Stimulated activated CD8-positive, alpha-beta memory T cell treated with anti-CD3 and anti-CD28 coated beads, Interleukin-7, amount 100 ng/mL, for 4 hours (primary cell): ENCODE data around the gene PSME1.

Experiments used
- DNase-seq, 2 donors: peaks; one replicate each; pipeline ENCODE4 v3.0.0-alpha.2; 2020; ENCODE audit warnings: low read depth in 2 of 2

Gene PSME1

DNA sequence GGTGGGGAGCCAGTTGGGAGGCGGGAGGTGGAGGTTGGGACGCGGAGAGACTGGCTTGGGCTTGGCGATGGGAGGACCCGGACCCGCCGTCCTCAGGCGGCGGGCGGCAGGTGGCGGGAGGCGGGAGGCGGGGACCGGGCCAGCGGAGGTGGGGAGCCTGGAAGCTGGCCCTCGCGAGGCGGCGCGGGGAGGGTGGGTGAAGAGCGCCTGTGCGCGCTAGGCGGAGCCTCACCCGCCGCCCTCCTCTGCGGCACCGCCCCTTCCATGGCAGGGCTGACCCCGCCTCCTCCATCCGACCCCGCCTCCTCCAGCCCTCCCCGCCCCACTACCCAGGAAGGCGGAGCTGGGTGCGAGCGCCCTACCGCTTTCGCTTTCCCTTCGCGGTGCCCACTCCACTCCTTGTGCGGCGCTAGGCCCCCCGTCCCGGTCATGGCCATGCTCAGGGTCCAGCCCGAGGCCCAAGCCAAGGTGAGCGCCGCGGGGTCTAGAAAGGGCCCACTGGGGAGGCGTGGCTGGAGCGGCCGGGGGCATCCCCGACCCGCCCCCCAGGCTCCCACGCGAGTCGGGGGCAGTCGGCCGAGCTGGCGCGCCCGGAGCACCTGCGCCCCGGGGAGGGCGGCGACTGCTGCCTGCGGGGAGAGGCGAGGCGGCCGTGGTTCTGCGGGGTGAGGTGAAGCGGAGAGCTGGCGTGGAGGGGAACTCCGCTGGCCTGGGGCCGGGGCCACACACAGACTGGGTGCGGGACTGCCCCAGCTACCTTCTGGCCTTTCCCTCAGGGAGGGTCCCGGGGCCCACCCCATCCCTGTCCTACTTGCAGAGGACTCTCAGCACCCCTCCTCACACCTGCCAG, at the start of gene PSME1:
PSME1 (plus strand) TSS at position 361 of the 850 bp plus-strand sequence; CDS start at position 430, 69 bp downstream.
- DNase-seq, result peak; percentile 86 to 89

DNA sequence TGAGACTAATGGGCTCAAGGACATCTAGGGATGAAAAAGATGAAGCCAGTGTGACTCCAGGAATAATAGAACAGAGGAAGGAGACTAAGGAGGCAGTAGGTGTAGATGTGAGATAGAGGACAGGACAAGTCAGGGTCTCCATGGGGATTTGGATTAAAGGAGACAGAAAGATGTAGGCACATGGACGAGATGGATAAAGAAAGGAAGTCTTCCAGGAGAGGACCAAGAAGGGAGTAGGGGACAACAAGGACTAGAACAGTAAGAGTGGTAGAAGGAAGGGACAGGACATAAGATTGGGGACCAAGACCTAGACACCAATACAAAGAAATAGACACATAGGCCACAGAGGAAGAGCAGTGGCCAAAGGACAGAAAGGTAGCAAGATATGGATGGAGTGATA, 49.0 kb upstream of the PSME1 start:
- DNase-seq, result no peak

DNA sequence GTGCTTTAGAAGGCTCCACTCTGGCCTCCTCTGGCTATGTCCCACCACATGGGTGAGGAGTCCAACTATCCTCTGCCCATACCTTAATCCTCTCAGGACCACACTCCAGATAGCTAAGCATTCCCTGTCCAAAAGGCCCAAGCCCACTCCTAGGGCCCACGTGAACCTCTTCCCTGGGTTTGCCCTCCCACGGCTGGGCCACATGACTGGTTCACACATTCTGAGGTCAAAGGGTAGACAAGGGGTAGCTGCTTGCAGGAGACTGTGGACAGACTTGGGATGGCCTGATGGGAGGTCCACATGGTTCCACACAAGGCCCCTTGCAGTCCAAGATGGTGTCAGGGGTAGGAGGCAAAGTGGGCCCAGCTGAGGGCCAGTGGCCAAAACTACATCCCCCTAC, 47.9 kb upstream of the PSME1 start:
- DNase-seq, result no peak

DNA sequence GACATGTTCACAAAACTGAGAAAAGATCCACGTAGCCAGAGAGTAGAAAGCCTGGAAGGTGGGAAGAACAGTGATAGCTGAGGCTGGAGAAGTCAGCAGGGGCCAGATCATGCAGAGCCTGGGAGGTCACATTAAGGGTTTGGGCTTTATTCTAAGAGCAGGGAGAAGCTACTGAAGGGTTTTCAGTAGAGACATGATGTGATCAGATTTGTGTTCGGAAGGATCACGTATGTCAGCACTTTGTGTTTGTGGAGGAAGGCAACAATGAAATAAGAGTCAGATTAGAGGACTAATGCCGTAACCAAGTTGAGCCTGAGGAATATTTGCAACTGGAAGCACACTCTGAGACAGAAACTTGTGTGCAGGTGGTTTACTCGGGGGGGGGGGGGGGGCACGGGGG, 46.1 kb upstream of the PSME1 start:
- DNase-seq, result no peak

DNA sequence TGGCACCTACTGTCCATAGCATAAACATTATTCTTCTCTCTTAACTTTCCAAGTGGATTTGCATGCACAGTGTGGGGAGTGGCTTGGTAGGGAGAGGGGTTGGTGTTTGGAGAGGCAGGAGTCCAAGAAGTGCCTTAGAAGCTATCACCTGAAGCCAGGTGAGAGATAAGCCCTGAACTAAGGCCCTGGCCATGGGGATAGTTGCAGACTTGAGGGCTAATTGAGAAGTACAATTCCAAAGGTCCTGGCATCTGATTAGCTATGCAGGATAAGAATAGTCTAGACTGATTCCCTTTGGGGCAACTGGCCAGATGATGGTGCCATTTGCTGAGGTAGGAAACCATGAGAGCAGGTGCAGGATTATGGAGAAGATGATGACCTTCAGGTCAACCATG, 43.9 kb upstream of the PSME1 start:
- DNase-seq, result no peak

DNA sequence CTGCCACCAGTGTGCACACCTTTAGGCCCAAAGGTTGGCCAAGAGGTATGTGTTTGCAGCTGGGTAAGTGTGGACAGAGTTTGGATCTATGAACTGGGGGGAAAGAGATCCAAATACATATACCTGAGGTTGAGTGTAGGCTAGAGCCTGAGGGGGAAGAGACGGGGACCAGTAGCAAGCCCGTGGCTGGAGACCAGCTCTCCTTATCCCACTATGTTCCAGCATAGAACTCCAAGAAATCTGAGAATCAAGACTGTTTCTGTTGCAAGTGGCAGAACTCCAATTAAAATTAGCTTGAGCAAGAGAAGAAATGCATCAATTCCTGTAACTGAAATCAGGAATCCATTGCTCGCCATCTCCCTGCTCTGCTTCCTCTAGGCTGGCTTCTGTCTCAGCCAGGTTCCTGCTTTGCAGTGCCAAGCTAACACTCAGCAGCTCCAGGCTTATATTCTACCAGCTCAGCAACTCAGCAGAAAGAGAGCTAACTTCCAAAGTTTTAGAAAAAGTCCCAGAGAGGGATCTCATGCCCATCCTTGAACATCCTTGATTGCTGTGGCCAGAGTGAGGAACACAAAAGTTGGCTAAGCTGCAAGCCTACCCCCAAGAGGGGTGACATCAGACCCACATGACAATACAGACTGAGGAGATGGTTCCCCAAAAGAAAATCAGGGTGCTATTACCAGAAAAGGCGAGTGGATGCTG, 43.3 kb upstream of the PSME1 start:
- no peak for DNase-seq

DNA sequence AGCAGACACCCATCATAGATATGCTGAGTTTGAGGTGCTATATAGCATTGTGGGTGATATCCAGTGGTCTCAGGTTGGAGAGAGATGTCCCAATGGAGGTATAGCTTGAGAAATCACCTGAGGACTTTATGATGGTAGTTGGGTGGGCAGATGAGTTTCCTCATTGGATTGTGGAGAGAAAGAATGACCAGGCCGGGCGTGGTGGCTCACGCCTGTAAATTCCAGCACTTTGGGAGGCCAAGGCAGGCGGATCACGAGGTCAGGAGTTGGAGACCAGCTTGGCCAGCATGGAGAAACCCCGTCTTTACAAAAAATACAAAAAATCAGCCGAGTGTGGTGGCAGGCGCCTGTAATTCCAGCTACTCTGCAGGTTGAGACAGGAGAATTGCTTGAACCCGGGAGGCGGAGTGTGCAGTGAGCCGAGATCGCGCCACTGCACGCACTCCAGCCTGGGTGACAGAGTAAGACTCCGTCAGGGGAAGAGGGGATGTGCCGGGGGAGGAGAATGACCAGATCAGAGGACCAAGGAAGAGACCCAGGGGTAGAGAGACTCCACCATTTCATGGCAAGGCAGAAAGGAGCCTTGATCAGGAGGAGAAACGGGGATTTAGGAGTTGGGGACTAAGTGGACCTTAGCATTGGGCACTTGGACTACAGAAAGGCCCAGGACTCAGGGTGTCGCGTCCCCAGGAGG, 42.6 kb upstream of the PSME1 start:
- DNase-seq, result no peak

DNA sequence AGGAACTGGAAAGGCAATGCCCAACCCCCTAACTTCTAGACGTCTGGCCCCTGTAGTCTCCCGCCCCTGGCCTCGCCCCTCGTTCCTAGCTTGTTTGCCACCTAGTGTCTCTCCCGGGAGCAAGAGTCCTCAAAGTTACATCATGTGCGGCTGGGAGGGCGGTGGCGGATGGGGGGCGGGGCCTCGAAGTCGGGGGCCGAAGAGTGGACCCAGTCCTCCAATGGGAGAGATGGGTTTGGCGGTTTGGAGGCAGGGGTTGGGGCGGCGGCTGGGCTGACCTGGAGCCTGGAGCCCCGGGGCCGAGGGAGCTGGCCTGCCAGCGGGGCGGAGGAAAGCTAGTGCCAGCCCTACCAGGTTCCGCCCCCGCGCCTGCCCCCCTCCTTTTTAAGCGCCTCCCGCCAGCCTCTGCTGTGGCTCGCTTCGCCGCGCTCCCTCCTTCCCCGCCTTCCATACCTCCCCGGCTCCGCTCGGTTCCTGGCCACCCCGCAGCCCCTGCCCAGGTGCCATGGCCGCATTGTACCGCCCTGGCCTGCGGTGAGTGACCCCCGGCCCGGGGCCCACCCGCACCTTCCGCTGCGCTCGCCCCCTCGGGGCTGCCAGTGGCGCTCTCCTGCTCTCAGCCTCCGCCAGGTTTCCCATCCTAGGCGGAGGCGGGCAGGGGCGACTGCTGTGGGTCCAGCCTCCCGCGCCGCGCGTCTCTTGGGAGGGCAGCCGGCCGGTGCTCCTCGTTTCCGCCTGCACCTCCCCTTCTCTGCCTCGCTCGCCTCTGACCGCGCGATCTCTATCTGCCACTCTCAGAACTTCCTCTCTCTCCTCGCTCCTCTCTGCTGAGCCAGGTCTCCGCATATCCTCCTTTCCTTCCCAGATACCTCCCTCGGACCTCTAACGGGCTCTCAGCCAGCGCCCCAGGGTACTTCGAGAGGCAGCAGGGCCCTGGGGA, 41.8 kb upstream of the PSME1 start, which contains the start of gene PCK2:
PCK2 (plus strand) TSS at position 411 of the 940 bp plus-strand sequence; CDS start at position 506, 95 bp downstream.
- DNase-seq, result peak; percentile 72 to 79

DNA sequence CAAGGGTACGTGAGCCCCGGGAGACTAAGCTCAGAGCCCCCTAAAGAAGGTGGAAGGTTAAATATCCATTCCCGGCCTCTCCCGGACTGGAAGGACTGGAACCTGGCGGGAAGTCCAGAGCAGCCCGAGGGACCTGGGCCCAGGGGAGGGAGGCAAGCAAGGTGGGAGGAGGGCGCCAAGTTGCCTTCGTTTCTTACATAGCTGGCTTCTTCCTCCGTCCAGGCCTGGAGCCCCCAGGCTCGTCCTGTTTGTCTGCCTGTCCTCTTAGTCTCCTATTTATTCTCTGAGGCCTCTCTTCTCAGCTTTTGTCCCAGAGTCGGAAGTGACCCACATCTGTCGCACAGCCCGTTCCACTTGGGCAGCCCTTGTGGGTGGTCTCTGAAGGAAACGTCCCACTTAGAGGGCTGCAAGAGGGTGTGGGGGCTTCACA, 41.1 kb upstream of the PSME1 start:
- DNase-seq, result no peak

DNA sequence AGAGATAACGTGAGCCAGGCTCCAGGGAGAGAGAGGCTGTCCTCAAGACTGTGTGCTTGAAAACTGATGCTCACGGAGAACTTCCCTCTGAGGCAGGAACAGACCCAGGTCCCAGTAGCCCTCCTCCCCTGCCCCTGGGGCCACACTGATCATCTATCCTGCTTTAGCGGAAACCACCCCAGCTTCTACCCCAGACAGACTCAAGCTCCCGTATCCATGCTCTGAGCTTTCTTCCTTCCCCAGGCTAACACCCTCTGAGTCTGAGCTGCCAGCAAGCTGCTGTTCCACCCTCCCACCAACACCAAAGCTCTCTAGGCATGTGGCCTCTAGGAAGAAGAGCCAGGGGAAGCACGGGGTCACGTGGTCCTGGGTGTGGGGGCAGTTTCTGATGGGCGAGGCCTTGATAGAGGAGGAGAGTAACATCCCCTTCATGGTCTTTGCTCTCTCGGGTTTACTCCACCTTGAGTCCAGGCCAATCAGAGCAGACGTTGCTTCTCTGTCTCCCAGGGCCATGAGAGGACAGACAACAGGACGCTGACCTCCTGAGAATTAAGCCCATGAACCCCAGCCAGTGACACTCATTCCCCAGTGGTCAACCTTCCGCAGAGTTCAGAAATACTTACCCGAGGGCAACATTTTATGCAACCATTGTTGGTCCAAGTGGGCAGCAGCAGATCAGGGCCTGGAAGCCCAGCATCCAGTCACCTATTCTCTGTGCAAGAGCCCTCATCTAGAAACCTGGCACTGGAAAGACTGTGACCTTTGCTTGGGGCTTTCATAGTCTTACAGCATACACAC, 40.5 kb upstream of the PSME1 start:
- DNase-seq, result peak; percentile 35 to 45

DNA sequence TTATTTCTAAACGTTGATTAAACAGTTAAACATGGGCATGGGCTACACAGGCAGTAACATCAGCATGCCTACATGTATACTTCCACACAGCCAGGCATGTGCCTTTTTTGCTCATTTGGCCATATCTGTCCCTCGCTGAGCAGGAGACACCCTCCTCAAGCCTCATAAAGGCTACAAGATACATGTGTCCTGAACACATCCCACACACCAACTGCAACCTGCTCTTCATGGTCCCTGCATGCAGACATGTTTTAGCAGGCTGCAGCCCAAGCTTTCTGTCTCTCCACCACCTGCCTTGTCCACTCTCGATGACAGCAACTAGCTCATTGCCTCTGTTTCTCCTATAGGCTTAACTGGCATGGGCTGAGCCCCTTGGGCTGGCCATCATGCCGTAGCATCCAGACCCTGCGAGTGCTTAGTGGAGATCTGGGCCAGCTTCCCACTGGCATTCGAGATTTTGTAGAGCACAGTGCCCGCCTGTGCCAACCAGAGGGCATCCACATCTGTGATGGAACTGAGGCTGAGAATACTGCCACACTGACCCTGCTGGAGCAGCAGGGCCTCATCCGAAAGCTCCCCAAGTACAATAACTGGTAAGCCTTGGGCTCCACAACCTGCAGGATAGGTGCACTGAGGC, 39.3 kb upstream of the PSME1 start:
- DNase-seq, result no peak

DNA sequence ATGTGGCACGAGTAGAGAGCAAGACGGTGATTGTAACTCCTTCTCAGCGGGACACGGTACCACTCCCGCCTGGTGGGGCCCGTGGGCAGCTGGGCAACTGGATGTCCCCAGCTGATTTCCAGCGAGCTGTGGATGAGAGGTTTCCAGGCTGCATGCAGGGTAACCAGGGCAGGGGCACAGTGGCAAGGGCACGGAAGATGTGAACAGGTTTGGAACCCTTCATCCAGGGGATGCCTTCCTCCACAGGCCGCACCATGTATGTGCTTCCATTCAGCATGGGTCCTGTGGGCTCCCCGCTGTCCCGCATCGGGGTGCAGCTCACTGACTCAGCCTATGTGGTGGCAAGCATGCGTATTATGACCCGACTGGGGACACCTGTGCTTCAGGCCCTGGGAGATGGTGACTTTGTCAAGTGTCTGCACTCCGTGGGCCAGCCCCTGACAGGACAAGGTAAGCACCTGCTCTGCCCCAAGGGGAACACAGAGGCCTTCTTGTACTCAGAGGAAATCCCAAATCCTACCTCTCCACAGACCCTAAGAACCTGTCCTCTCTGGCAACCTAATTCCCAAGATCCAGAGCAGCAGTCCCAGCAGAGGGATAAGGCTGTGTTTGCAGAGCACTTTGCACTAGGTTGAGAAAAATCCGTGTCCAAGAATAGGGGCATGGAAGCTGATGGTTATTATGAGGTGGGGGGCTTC, 37.6 kb upstream of the PSME1 start:
- DNase-seq, result no peak

DNA sequence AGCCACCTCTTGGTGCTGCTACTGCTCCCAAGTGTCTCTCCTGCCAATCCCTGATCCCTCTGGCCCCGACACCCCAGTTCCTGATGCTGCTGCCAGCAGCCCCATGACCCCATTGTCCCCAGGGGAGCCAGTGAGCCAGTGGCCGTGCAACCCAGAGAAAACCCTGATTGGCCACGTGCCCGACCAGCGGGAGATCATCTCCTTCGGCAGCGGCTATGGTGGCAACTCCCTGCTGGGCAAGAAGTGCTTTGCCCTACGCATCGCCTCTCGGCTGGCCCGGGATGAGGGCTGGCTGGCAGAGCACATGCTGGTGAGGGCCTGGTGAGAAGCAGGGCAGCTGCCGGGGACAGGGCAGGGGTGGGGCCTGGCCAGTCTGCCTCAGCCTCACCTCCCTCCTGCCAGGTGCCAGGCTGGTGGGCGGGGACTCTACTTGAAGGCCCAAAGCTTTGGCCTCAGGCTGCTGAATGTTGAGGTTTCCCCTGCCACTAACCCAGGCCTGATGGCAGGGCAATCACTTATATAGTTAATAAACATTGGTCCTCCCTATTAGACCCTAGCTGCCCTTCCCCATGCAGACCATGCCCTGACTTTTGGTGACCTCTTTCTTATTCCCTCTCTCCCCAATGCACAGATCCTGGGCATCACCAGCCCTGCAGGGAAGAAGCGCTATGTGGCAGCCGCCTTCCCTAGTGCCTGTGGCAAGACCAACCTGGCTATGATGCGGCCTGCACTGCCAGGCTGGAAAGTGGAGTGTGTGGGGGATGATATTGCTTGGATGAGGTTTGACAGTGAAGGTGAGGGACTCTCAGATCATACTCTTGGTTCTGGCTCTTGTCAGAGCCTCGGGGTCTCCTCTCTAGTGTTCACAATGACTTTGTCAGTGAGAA, 36.8 kb upstream of the PSME1 start:
- DNase-seq, result no peak

DNA sequence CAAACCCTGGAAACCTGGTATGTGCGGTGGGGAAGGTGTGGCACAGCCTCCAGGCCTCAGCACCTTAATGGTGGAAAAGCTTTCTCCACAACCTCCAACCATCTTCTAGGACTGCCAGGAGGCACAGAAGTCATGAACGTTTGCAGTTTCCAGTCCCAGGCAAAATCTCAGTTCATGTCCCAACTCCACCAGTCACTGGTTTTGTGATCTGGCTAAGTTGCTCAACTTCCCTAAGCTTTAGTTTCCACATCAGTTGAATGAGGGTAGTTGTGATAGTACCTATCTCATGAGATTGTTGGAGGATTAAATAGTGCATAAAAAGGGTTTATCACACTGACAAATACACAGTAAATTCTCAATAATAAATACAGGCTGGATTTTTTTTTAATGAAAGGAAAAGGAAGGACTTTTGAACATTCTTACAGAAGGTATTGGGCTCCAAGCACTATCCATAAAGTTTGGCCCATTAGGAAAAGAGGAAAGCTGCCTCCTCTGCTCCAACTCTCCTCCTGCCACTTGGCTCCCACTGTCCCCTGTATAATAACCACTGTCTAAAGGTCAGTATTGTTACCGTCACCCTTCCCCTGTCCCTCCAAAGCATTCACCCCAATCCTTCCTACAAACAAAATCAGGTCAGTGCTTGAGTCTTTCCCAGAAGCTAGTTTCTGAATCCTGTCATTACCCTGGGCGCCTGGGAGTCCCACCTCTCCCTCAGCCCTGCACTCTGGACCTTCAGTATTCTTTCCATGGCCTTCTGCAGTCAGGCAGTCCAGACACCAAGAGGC, 35.6 kb upstream of the PSME1 start:
- no peak for DNase-seq

DNA sequence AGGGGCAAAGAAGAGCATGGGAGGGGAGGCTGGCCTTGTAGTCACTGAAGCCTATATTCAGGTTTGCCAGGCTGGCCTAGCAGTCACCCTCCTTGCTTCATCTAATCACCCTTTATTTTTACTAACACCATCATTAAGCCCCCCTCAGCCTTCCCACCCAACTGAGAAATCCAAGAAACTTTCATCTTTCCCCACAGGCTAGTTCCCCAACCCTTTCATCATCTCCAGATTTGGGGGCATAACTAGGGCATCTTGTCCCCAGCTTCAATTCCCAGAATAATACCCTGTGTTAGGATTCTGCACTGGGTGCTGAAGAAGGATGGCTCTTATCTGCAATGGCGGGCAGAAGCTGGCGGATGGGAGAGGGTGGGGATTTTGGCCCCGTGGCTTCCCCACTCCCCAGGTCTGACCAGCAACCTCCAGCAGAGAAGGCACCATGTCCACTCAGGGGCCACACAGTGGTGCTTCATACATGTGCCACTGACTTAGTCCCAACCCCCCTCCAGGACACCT, 35.0 kb upstream of the PSME1 start:
- no peak for DNase-seq

DNA sequence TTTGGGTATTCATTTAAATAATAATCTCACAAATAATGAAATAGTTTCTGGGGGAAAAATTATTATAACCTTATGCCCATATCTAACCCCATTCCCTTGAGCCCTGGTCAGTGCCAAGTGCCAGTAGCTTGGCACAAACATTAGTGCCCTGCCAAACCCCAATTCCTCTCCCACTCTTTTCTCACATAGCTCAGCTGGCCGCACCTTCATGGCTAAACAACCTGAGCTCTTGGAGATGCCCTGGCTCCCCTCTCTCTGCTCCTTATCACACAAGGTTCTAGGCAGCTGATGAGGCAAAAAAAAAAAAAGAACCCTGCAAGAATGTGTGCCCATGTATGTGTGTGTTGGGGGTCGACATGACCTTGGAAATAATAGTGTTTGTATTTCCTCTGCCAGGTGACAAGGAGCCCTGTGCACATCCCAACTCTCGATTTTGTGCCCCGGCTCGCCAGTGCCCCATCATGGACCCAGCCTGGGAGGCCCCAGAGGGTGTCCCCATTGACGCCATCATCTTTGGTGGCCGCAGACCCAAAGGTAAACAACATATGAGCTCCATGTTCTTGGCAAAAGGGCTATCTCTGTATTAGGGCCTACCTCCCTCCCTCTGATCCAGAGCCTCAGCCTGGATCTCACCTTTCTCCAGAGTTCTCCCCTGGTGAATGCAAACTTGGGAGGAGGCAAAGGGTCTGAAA, 33.5 kb upstream of the PSME1 start:
- DNase-seq, result no peak

DNA sequence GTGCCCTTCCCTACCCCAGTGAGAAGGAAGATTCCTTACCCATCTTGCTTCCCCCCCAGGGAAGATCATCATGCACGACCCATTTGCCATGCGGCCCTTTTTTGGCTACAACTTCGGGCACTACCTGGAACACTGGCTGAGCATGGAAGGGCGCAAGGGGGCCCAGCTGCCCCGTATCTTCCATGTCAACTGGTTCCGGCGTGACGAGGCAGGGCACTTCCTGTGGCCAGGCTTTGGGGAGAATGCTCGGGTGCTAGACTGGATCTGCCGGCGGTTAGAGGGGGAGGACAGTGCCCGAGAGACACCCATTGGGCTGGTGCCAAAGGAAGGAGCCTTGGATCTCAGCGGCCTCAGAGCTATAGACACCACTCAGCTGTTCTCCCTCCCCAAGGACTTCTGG, 32.5 kb upstream of the PSME1 start:
- DNase-seq, result no peak
